Stimulated activated CD8-positive, alpha-beta memory T cell treated with anti-CD3 and anti-CD28 coated beads, Interleukin-15, amount 100 ng/mL, for 48 hours (primary cell): Measurements from ENCODE around the gene ZNF860.
"Not testable (repeated sequence)": the region's sequence is repeated elsewhere in the genome, so short reads cannot be mapped to it uniquely, and the experiment has no call there.

Source experiments
- DNase-seq, 2 donors: peaks; one replicate each; pipeline ENCODE4 v3.0.0-alpha.2; 2020; ENCODE audit warnings: low read depth in 2 of 2

The ZNF860 gene

DNA sequence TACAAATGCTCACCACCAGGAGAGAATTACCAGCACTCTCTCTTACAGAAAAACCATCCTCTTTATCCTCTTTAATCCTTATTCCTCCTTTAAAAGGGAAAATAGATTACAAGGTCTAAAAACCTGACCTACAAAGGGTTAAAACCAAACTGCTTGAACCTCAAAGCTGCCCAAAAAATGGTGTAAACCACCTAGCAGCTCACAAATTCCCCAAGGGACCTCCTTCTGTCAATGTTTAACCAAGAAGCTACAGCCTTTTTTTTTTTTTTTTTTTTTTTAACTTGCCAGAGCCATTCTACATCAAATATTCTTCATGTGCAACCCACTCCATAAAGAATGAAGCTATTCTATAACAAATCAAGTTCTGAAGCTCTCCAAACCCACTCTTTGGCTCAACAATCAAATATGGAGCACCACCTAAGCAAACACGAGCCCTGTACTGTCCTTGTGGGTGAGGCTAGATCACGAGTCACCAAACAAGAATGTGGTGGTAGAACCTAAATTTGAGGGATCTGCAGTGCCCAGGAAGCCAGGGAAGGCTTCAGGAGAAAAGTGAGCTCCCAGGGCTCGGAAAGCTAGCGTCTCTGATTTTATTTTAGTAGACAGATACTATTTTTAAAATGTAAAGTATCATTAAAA, 20.6 kb upstream of the ZNF860 start:
- DNase-seq: no peak

DNA sequence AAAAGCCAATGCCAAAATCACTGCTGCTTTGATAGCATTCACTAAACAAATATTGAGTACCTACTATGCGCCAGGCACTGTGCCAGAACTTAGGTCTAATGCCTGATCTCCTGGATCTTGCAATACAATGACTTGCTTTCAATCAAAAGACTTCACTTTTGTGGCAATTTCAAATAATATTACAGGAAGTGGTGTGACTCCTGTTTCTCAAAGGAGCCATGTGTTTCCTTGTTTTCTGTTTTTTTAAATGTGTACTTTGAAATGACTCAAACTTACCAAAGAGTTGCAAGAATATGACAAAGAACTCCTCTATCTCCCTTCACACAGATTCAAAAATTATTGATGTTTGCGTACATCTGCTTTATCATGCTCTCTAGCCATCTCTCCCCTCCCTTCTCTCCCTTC, 18.7 kb upstream of the ZNF860 start:
- no peak for DNase-seq

GRCh38 chr3:31966978-31967591, 14.5 kb upstream of the ZNF860 start:
- DNase-seq: no peak

DNA sequence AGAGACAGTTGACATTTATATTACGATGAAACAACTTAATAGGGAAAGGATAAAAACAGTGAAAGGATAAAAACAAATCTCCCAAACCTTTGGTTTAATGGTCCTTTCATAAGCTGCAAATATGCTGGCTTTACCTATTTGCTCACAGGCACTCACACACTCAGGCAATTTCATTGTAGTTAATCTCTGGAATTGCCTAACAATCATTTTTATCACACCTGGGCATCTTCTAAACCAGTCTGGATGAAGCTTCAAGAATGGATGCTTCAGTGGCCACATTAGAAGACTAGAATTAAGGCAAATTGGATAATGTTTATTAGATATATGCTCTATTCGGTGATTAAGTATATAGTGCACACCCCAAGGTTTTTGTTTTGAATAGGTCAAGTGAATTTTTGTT, 14.0 kb upstream of the ZNF860 start:
- no peak for DNase-seq

DNA sequence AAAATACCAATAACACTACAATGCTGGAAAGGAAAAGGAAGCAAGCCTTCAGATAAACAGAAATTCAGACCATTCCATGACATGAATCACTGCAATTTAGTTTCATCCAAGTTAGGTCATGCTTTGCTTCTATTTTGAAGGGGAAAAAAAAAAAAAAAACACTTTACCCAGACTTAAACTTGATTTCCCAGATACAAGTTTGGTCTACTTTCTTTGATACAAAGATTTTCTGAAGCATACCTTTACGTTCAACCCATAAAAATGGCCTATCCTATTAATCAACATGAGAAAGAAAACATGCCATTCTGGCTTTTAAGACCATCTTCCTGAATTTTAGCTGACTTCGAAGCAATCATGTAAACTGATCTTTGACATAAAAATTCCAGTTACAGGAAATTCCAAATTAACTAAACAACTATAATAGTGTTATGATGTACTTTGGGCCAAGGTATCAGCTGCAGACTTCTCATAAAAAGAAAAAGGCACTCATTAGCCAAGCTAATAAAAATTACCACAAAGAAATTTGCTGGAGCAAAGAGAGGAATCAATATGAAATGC, 13.1 kb upstream of the ZNF860 start:
- no peak for DNase-seq

GRCh38 chr3:31968927-31969418, 12.6 kb upstream of the ZNF860 start:
- no peak for DNase-seq

- no peak for DNase-seq
These were observed 9.9 kb upstream of the ZNF860 start for GRCh38 chr3:31971607-31972006.

GRCh38 chr3:31973081-31973480, 8.5 kb upstream of the ZNF860 start:
- no peak for DNase-seq

GRCh38 chr3:31973837-31974236, 7.7 kb upstream of the ZNF860 start:
- no peak for DNase-seq

DNA sequence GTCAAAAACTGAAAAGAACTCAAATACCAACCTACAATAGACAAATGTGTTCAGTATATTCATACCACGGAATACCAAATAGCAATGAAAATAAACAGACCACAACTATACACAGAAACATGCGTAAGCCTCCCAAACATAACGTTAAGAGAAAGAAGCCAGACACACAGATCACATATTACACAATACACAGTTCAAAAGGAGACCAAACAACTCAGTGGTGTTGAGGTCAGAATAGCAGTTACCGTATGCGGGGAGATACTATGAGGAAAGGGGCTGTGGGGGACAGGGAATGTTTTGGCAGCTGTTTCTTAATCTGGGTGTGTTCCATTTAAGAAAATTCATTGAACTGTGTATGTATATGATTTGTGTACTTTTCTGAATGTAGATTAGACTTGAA, 7.1 kb upstream of the ZNF860 start:
- DNase-seq: no peak

DNA sequence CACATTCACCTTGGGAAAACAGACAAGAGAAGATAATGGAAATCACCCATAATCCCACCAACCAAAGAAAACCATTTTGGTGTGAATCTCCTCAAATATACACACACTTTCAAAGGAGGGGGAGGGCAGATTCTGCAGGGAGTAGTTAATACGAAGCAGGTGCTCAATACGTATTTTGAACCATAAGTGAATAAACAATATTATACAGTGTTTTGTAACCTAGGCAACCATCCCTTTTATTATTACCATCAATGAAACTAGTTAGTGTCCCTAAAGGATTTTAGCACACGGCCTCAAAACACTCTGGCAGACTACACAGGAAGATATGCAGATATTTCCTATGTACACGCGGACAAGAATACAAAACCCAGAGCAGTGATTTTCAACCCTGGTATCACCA, 6.6 kb upstream of the ZNF860 start:
- DNase-seq: no peak

- DNase-seq: no peak
These were observed 5.2 kb upstream of the ZNF860 start for GRCh38 chr3:31976302-31976701.

DNA sequence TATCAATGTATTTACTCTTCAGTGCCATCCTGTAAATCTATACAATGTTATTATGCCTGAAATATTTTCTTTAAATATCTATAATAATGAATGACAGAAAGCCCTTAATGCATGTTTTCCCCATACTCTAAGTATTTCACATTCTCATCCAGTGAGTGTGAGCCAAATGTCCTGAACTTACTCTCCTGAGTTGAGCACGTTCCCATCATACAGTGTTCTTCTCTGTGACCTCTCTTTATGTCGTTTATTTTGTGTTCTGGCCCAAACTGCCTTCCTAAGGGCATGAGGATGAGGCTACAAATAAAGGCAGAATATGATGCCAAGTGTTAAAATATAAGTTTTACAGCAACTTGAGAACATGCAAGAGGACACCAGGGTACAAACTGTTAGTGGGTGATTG, 3.8 kb upstream of the ZNF860 start:
- no peak for DNase-seq

GRCh38 chr3:31978553-31978952, 3.0 kb upstream of the ZNF860 start:
- DNase-seq: no peak

GRCh38 chr3:31979001-31979697, 2.4 kb upstream of the ZNF860 start:
- no peak for DNase-seq

DNA sequence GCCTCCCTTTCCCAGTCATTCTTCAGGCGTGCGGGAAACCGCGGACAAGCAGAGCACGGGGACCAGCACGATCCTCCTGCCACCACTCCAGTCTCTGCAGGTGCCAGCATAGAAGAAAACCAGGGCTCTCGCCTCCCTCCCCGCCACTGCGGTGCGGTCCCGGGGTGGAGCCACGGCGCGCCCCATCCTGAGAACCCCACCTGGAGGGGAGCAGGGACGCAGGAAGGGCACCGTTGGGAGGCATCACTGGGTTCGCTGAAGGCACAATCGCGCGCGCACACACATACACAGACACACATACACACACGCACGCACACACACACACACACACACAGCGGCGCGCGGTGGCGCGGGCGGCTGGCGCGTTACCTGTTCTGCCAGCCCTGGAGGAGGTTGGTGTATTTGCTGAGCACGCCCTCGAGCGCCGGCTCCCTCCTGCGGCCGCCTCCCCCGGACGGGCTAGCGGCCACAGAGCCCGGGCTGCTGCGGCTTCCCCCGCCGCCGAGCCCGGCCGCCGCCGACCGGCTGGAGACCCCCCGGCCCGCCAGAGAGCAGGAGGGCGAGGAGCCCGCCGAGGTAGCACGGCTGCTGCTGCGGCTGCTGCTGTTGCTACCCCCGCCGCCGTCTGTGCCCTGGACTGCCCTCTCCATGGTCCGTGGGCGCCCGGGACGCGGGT, 882 bp upstream of the ZNF860 start:
- no peak for DNase-seq

- no peak for DNase-seq
These were observed 2.8 kb downstream of the ZNF860 start for GRCh38 chr3:31984321-31984720.

GRCh38 chr3:31985831-31986230, 4.3 kb downstream of the ZNF860 start:
- DNase-seq: no peak

GRCh38 chr3:31988271-31988670, 6.7 kb downstream of the ZNF860 start:
- no peak for DNase-seq

GRCh38 chr3:31992995-31993394, 11.4 kb downstream of the ZNF860 start:
- DNase-seq: not testable (repeated sequence)

GRCh38 chr3:31993843-31994242, 12.3 kb downstream of the ZNF860 start:
- no peak for DNase-seq

DNA sequence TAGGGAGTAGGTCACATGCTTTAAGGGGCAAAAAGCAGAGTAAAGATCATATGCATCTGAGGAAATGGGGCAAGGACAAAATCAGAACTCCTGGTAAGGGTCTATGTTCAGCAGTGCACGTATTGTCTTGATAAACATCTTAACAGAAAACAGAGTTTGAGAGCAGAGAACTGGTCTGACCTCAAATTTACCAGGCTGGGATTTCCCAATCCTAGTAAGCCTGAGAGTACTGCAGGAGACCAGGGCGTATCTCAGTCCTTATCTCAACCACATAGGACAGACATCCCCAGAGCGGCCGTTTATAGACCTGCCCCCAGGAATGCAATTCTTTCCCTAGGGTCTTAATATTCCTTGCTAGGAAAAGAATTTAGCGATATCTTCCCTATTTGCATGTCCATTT, 13.5 kb downstream of the ZNF860 start:
- DNase-seq: not testable (repeated sequence)
